Measurements from ENCODE around the gene ADGRL2. TPM values are rescaled to one million over a fixed set of nuclear protein-coding genes. Genes with fewer than 3 reads are reported as not detected.

The ADGRL2 gene
- total RNA-seq, 4 donors from 2014 or later, result 50.7 to 72.4 (median 54.2) TPM

- TF ChIP-seq CTCF (IDR thresholded peaks at IDR 0.05), result no peak
- no peak for ATAC-seq (ENCODE audit: low FRiP score)
- DNase-seq (ENCODE audit: low spot score), result no peak
Observed at GRCh38 chr1:81805537-81806431, 5.0 kb downstream of the ADGRL2 start.

GRCh38 chr1:81806432-81806770, 5.7 kb downstream of the ADGRL2 start:
- ATAC-seq (ENCODE audit: low FRiP score), result no peak
- no peak for TF ChIP-seq CTCF (IDR thresholded peaks at IDR 0.05)
- DNase-seq (ENCODE audit: low spot score), result no peak

- DNase-seq (ENCODE audit: low spot score) (no peak), ATAC-seq (ENCODE audit: low FRiP score) (no peak)
- TF ChIP-seq CTCF (IDR thresholded peaks at IDR 0.05), result no peak
Observed at GRCh38 chr1:81808760-81809159, 8.0 kb downstream of the ADGRL2 start.

GRCh38 chr1:81809808-81810207, 9.1 kb downstream of the ADGRL2 start:
- DNase-seq (ENCODE audit: low spot score) (no peak), ATAC-seq (ENCODE audit: low FRiP score) (no peak)
- no peak for TF ChIP-seq CTCF (IDR thresholded peaks at IDR 0.05)

GRCh38 chr1:81811757-81812371, 11.1 kb downstream of the ADGRL2 start:
- no peak for TF ChIP-seq CTCF (IDR thresholded peaks at IDR 0.05)
- no peak for DNase-seq (ENCODE audit: low spot score)
- no peak for ATAC-seq (ENCODE audit: low FRiP score)

GRCh38 chr1:81812712-81813111, 12.0 kb downstream of the ADGRL2 start:
- DNase-seq (ENCODE audit: low spot score), result no peak
- no peak for TF ChIP-seq CTCF (IDR thresholded peaks at IDR 0.05)
- ATAC-seq (ENCODE audit: low FRiP score), result no peak

- no peak for DNase-seq (ENCODE audit: low spot score)
- TF ChIP-seq CTCF (IDR thresholded peaks at IDR 0.05), result no peak
- no peak for ATAC-seq (ENCODE audit: low FRiP score)
Observed at GRCh38 chr1:81813691-81814090, 13.0 kb downstream of the ADGRL2 start.

Data from omental fat pad (tissue), 4 donors.